H9 (cell line): ENCODE data around the gene ODC1. TPM values are rescaled to one million over a fixed set of nuclear protein-coding genes. Genes with fewer than 3 reads are reported as not detected.

ENCODE experiments used
- DNase-seq: peaks from one replicate; pipeline ENCODE4 v3.0.0-alpha.2; 2017
- H2AFZ ChIP-seq: one replicate; pipeline ENCODE4 v1.6.1; 2013; ENCODE audit warnings: mild to moderate bottlenecking, low read length, control low read depth, moderate library complexity
- H2AK5ac ChIP-seq: 2 replicates; pipeline ENCODE4 v1.6.1; 2013; ENCODE audit warnings: low read length, control low read depth, mixed read lengths; ENCODE audit not compliant: insufficient read length
- H2BK120ac ChIP-seq: one replicate; pipeline ENCODE4 v1.6.1; 2013; ENCODE audit warnings: low read depth, mild to moderate bottlenecking, low read length, control low read depth, inconsistent platforms; ENCODE audit not compliant: poor library complexity, severe bottlenecking
- H2BK12ac ChIP-seq: 2 replicates; pipeline ENCODE4 v1.6.1; 2013; ENCODE audit warnings: low read length, control low read depth, mixed read lengths, low read depth; ENCODE audit not compliant: insufficient read length
- H2BK15ac ChIP-seq: 2 replicates; pipeline ENCODE4 v1.6.1; 2013; ENCODE audit warnings: low read depth, low read length, control low read depth
- H2BK20ac ChIP-seq: one replicate; pipeline ENCODE4 v1.6.1; 2013; ENCODE audit warnings: low read depth, mild to moderate bottlenecking, low read length, control low read depth, inconsistent platforms; ENCODE audit not compliant: poor library complexity, severe bottlenecking
- H2BK5ac ChIP-seq: 2 replicates; pipeline ENCODE4 v1.6.1; 2013; ENCODE audit warnings: low read length, control low read depth, mixed read lengths; ENCODE audit not compliant: insufficient read length
- H3K14ac ChIP-seq: 2 replicates; pipeline ENCODE4 v1.6.1; 2013; ENCODE audit warnings: low read length, control low read depth; ENCODE audit not compliant: insufficient read depth
- H3K18ac ChIP-seq: 2 replicates; pipeline ENCODE4 v1.6.1; 2013; ENCODE audit warnings: low read depth, mild to moderate bottlenecking, mixed read lengths, low read length, control low read depth; ENCODE audit not compliant: insufficient read length
- H3K23ac ChIP-seq: 2 replicates; pipeline ENCODE4 v1.6.1; 2013; ENCODE audit warnings: low read length, control low read depth, mixed read lengths, low read depth; ENCODE audit not compliant: insufficient read length
- H3K23me2 ChIP-seq: 2 replicates; pipeline ENCODE4 v1.6.1; 2013; ENCODE audit warnings: low read depth, mild to moderate bottlenecking, mixed read lengths, low read length, control low read depth; ENCODE audit not compliant: insufficient read length, poor library complexity, severe bottlenecking
- H3K27ac ChIP-seq: 2 replicates; pipeline ENCODE4 v1.5.1; 2013; ENCODE audit warnings: low read length, control low read depth, mixed read lengths, low read depth; ENCODE audit not compliant: insufficient read length
- H3K27me3 ChIP-seq: 2 replicates; pipeline ENCODE4 v1.6.1; 2013; ENCODE audit warnings: low read length, control low read depth, inconsistent platforms; ENCODE audit not compliant: insufficient read depth
- H3K4ac ChIP-seq: 2 replicates; pipeline ENCODE4 v1.6.1; 2013; ENCODE audit warnings: low read depth, mild to moderate bottlenecking, control low read depth, inconsistent platforms, low read length, moderate library complexity
- H3K4me1 ChIP-seq: 2 replicates; pipeline ENCODE4 v1.6.1; 2013; ENCODE audit warnings: low read length, control low read depth, inconsistent platforms; ENCODE audit not compliant: insufficient read depth
- H3K4me2 ChIP-seq: 2 replicates; pipeline ENCODE4 v1.6.1; 2013; ENCODE audit warnings: low read length, control low read depth, mixed read lengths; ENCODE audit not compliant: insufficient read length, insufficient read depth
- H3K56ac ChIP-seq: 2 replicates; pipeline ENCODE4 v1.6.1; 2013; ENCODE audit warnings: low read depth, mild to moderate bottlenecking, mixed read lengths, low read length, control low read depth; ENCODE audit not compliant: insufficient read length
- H3K79me1 ChIP-seq: 2 replicates; pipeline ENCODE4 v1.6.1; 2013; ENCODE audit warnings: low read depth, mild to moderate bottlenecking, moderate library complexity, low read length, control low read depth, inconsistent platforms; ENCODE audit not compliant: insufficient read depth, poor library complexity, severe bottlenecking
- H3K79me2 ChIP-seq: 2 replicates; pipeline ENCODE4 v1.6.1; 2013; ENCODE audit warnings: low read length, control low read depth, inconsistent platforms; ENCODE audit not compliant: insufficient read depth
- H3K9ac ChIP-seq: 2 replicates; pipeline ENCODE4 v1.6.1; 2013; ENCODE audit warnings: low read length, control low read depth, mixed read lengths; ENCODE audit not compliant: insufficient read length; ENCODE audit errors: extremely low read depth
- H3K9me3 ChIP-seq: one replicate; pipeline ENCODE4 v1.6.1; 2013; ENCODE audit warnings: low read depth, low read length, inconsistent platforms; ENCODE audit not compliant: control insufficient read depth
- H3T11ph ChIP-seq: one replicate; pipeline ENCODE4 v1.6.1; 2013; ENCODE audit warnings: mild to moderate bottlenecking, low read length, control low read depth, inconsistent platforms
- H4K20me1 ChIP-seq: one replicate; pipeline ENCODE4 v1.6.1; 2013; ENCODE audit not compliant: control insufficient read depth, insufficient read length, insufficient read depth
- H4K5ac ChIP-seq: 2 replicates; pipeline ENCODE4 v1.6.1; 2013; ENCODE audit warnings: low read depth, mild to moderate bottlenecking, mixed read lengths, low read length, control low read depth; ENCODE audit not compliant: insufficient read length
- H4K8ac ChIP-seq: replicated peaks from 2 replicates; pipeline ENCODE4 v1.6.1; 2013; ENCODE audit warnings: low read length, control low read depth, mixed read lengths, low read depth; ENCODE audit not compliant: insufficient read length
- H4K91ac ChIP-seq: 2 replicates; pipeline ENCODE4 v1.6.1; 2013; ENCODE audit warnings: low read depth, mild to moderate bottlenecking, moderate library complexity, mixed read lengths, low read length, control low read depth; ENCODE audit not compliant: insufficient read length
- H3K27ac Mint-ChIP-seq, 3 experiments: 2 replicates in 2 of 3; 3 replicates in 1 of 3; pipeline ENCODE4 v1.8.0; 2020 to 2021; ENCODE audit warnings: mixed read lengths in 3 of 3, mild to moderate bottlenecking in 1 of 3, moderate library complexity in 1 of 3
- H3K27me3 Mint-ChIP-seq: 2 replicates; pipeline ENCODE4 v1.8.0; 2021; ENCODE audit warnings: low read depth, mild to moderate bottlenecking, moderate library complexity, mixed read lengths
- H3K36me3 Mint-ChIP-seq, 3 experiments: 2 replicates in 2 of 3; 3 replicates in 1 of 3; pipeline ENCODE4 v1.8.0; 2020 to 2021; ENCODE audit warnings: low read depth in 3 of 3, mixed read lengths in 3 of 3; ENCODE audit not compliant: insufficient read depth in 1 of 3
- H3K4me1 Mint-ChIP-seq, 2 experiments: 2 replicates each; pipeline ENCODE4 v1.8.0; 2020; ENCODE audit warnings: mixed read lengths in 2 of 2
- H3K4me3 Mint-ChIP-seq, 2 experiments: 2 replicates in 1 of 2; 3 replicates in 1 of 2; pipeline ENCODE4 v1.8.0; 2020 to 2021; ENCODE audit warnings: mild to moderate bottlenecking in 2 of 2, mixed read lengths in 2 of 2, moderate library complexity in 1 of 2
- H3K9me3 Mint-ChIP-seq, 2 experiments: 2 replicates in 1 of 2; 3 replicates in 1 of 2; pipeline ENCODE4 v1.8.0; 2020; ENCODE audit warnings: mild to moderate bottlenecking in 2 of 2, mixed read lengths in 2 of 2, moderate library complexity in 1 of 2
- CTCF ChIP-seq: fragments of 200-600 bp; sonication (generic); conservative IDR thresholded peaks from 3 replicates; pipeline ENCODE4 v1.8.0; 2021; ENCODE audit warnings: antibody characterized with exemption, mild to moderate bottlenecking
- WGBS: extraction: QIAGEN DNeasy Blood & Tissue Kit; methylation state at CpG from one replicate; pipeline ENCODE4 v1.1.7; 2013; ENCODE audit warnings: missing lambda C conversion rate, low lambda C conversion rate, mixed read lengths; ENCODE audit not compliant: insufficient read length; ENCODE audit errors: extremely low coverage; 5-methylcytosine and 5-hydroxymethylcytosine counted together
- total RNA-seq: library from RNA; stranded (reverse); gene quantifications from 2 replicates; pipeline ENCODE4 v1.2.1, GENCODE V29; 2021

Gene ODC1
- total RNA-seq, 1 experiment from 2014 or later: 48.3 TPM

GRCh38 chr2:10495988-10496313 is 47.8 kb upstream of the ODC1 start:
- H3K27ac Mint-ChIP-seq: no peak overlapping the region
- H4K8ac ChIP-seq: no peak overlapping the region
- no peak overlapping the region for H3K23ac ChIP-seq
- no peaks in the 10 kb centered on the region for H3K79me2 ChIP-seq
- H3K79me1 ChIP-seq: no peaks in the 10 kb centered on the region
- no peak overlapping the region for H2AFZ ChIP-seq
- no peak overlapping the region for H3K4me2 ChIP-seq
- no peak overlapping the region for H3T11ph ChIP-seq
- no peak overlapping the region for H2BK12ac ChIP-seq
- H3K27me3 ChIP-seq: no peaks in the 10 kb centered on the region
- H2BK15ac ChIP-seq: no peak overlapping the region
- H3K36me3 Mint-ChIP-seq: peaks cover 0 to 6% (median 5%) of the 10 kb centered on the region in 3 experiments; a peak in 3 of 7 replicates
- no peak for DNase-seq
- H2BK120ac ChIP-seq: no peak overlapping the region
- H3K27ac ChIP-seq: no peak overlapping the region
- no CpG with 5 or more reads among the region's 7 CpGs for WGBS
- H3K27me3 Mint-ChIP-seq: peaks cover 4% of the 10 kb centered on the region
- no peak overlapping the region for H2BK5ac ChIP-seq
- no peak overlapping the region for H2BK20ac ChIP-seq
- peaks cover 4 to 17% of the 10 kb centered on the region in 2 experiments; a peak in 3 of 4 replicates for H3K4me1 Mint-ChIP-seq
- H3K18ac ChIP-seq: no peak overlapping the region
- no peak overlapping the region for H3K56ac ChIP-seq
- no peaks in the 10 kb centered on the region for H4K20me1 ChIP-seq
- H3K23me2 ChIP-seq: no peaks in the 10 kb centered on the region
- no peaks in the 10 kb centered on the region for H3K4me1 ChIP-seq
- no peak overlapping the region for H3K14ac ChIP-seq
- no peak overlapping the region for H3K4me3 Mint-ChIP-seq
- no peaks in the 10 kb centered on the region for H3K9me3 ChIP-seq
- TF ChIP-seq CTCF: no peak
- no peak overlapping the region for H4K5ac ChIP-seq
- no peak overlapping the region for H2AK5ac ChIP-seq
- H3K4ac ChIP-seq: no peak overlapping the region
- peaks cover 7 to 11% of the 10 kb centered on the region in 2 experiments for H3K9me3 Mint-ChIP-seq
- no peak overlapping the region for H3K9ac ChIP-seq
- no peak overlapping the region for H4K91ac ChIP-seq
